Adrenal gland (tissue), 5 donors: ENCODE measurements around the gene ZCCHC17.

Source experiments
- POLR2A ChIP-seq, 2 donors: fragments of 450-650 bp; IDR thresholded peaks; one replicate each; pipeline ENCODE4 v1.6.1; 2017; ENCODE audit warnings: antibody characterized with exemption in 2 of 2, mild to moderate bottlenecking in 2 of 2, moderate library complexity in 1 of 2
- TF ChIP-seq, protein P1 (sequence below), 6 experiments: fragments of 450-650 bp in 4 of 6; fragments of 200-600 bp in 2 of 6; sonication (generic) in 1 of 6; IDR thresholded peaks; 1 replicate in 5 of 6; 2 replicates in 1 of 6; pipeline versions ENCODE4 v1.5.1 to v1.8.0; 2016 to 2021; ENCODE audit warnings: antibody characterized with exemption in 6 of 6, mild to moderate bottlenecking in 2 of 6, moderate library complexity in 1 of 6
- donor health status: DM: no; HTN: no; CAD: no.

DNA sequence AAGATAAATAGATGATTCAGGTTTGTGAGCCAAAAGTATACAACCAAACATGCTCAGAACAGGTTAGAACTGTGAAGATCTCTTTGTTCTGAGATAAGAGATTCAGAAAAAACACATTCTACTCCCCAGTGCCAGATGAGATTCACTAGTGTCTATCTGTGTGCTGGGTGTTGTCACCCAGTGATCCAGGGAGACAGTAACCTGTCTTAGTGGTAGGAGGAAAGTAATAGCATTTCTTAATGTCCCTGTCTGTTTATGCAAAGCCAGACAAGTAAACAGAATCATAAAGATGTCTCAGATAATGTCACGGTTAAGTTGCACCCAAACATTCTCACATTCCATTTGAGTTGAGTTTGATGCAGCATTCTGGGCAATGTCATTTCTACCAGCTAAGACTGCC is 38.3 kb upstream of the ZCCHC17 start:
- TF ChIP-seq POLR2A (IDR thresholded peaks at IDR 0.05) = no peak
- TF ChIP-seq, protein P1, sequence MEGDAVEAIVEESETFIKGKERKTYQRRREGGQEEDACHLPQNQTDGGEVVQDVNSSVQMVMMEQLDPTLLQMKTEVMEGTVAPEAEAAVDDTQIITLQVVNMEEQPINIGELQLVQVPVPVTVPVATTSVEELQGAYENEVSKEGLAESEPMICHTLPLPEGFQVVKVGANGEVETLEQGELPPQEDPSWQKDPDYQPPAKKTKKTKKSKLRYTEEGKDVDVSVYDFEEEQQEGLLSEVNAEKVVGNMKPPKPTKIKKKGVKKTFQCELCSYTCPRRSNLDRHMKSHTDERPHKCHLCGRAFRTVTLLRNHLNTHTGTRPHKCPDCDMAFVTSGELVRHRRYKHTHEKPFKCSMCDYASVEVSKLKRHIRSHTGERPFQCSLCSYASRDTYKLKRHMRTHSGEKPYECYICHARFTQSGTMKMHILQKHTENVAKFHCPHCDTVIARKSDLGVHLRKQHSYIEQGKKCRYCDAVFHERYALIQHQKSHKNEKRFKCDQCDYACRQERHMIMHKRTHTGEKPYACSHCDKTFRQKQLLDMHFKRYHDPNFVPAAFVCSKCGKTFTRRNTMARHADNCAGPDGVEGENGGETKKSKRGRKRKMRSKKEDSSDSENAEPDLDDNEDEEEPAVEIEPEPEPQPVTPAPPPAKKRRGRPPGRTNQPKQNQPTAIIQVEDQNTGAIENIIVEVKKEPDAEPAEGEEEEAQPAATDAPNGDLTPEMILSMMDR (IDR thresholded peaks at IDR 0.05) = no peak
